H9 (cell line): ENCODE data around the gene TENM4. TPM values are rescaled to one million over a fixed set of nuclear protein-coding genes. Genes with fewer than 3 reads are reported as not detected.

Source experiments
- DNase-seq: peaks from one replicate; pipeline ENCODE4 v3.0.0-alpha.2; 2017
- H2AFZ ChIP-seq: one replicate; pipeline ENCODE4 v1.6.1; 2013; ENCODE audit warnings: mild to moderate bottlenecking, low read length, control low read depth, moderate library complexity
- H2AK5ac ChIP-seq: 2 replicates; pipeline ENCODE4 v1.6.1; 2013; ENCODE audit warnings: low read length, control low read depth, mixed read lengths; ENCODE audit not compliant: insufficient read length
- H2BK120ac ChIP-seq: one replicate; pipeline ENCODE4 v1.6.1; 2013; ENCODE audit warnings: low read depth, mild to moderate bottlenecking, low read length, control low read depth, inconsistent platforms; ENCODE audit not compliant: poor library complexity, severe bottlenecking
- H2BK12ac ChIP-seq: 2 replicates; pipeline ENCODE4 v1.6.1; 2013; ENCODE audit warnings: low read length, control low read depth, mixed read lengths, low read depth; ENCODE audit not compliant: insufficient read length
- H2BK15ac ChIP-seq: 2 replicates; pipeline ENCODE4 v1.6.1; 2013; ENCODE audit warnings: low read depth, low read length, control low read depth
- H2BK20ac ChIP-seq: one replicate; pipeline ENCODE4 v1.6.1; 2013; ENCODE audit warnings: low read depth, mild to moderate bottlenecking, low read length, control low read depth, inconsistent platforms; ENCODE audit not compliant: poor library complexity, severe bottlenecking
- H2BK5ac ChIP-seq: 2 replicates; pipeline ENCODE4 v1.6.1; 2013; ENCODE audit warnings: low read length, control low read depth, mixed read lengths; ENCODE audit not compliant: insufficient read length
- H3K14ac ChIP-seq: 2 replicates; pipeline ENCODE4 v1.6.1; 2013; ENCODE audit warnings: low read length, control low read depth; ENCODE audit not compliant: insufficient read depth
- H3K18ac ChIP-seq: 2 replicates; pipeline ENCODE4 v1.6.1; 2013; ENCODE audit warnings: low read depth, mild to moderate bottlenecking, mixed read lengths, low read length, control low read depth; ENCODE audit not compliant: insufficient read length
- H3K23ac ChIP-seq: 2 replicates; pipeline ENCODE4 v1.6.1; 2013; ENCODE audit warnings: low read length, control low read depth, mixed read lengths, low read depth; ENCODE audit not compliant: insufficient read length
- H3K23me2 ChIP-seq: 2 replicates; pipeline ENCODE4 v1.6.1; 2013; ENCODE audit warnings: low read depth, mild to moderate bottlenecking, mixed read lengths, low read length, control low read depth; ENCODE audit not compliant: insufficient read length, poor library complexity, severe bottlenecking
- H3K27ac ChIP-seq: 2 replicates; pipeline ENCODE4 v1.5.1; 2013; ENCODE audit warnings: low read length, control low read depth, mixed read lengths, low read depth; ENCODE audit not compliant: insufficient read length
- H3K27me3 ChIP-seq: 2 replicates; pipeline ENCODE4 v1.6.1; 2013; ENCODE audit warnings: low read length, control low read depth, inconsistent platforms; ENCODE audit not compliant: insufficient read depth
- H3K4ac ChIP-seq: 2 replicates; pipeline ENCODE4 v1.6.1; 2013; ENCODE audit warnings: low read depth, mild to moderate bottlenecking, control low read depth, inconsistent platforms, low read length, moderate library complexity
- H3K4me1 ChIP-seq: 2 replicates; pipeline ENCODE4 v1.6.1; 2013; ENCODE audit warnings: low read length, control low read depth, inconsistent platforms; ENCODE audit not compliant: insufficient read depth
- H3K4me2 ChIP-seq: 2 replicates; pipeline ENCODE4 v1.6.1; 2013; ENCODE audit warnings: low read length, control low read depth, mixed read lengths; ENCODE audit not compliant: insufficient read length, insufficient read depth
- H3K56ac ChIP-seq: 2 replicates; pipeline ENCODE4 v1.6.1; 2013; ENCODE audit warnings: low read depth, mild to moderate bottlenecking, mixed read lengths, low read length, control low read depth; ENCODE audit not compliant: insufficient read length
- H3K79me1 ChIP-seq: 2 replicates; pipeline ENCODE4 v1.6.1; 2013; ENCODE audit warnings: low read depth, mild to moderate bottlenecking, moderate library complexity, low read length, control low read depth, inconsistent platforms; ENCODE audit not compliant: insufficient read depth, poor library complexity, severe bottlenecking
- H3K79me2 ChIP-seq: 2 replicates; pipeline ENCODE4 v1.6.1; 2013; ENCODE audit warnings: low read length, control low read depth, inconsistent platforms; ENCODE audit not compliant: insufficient read depth
- H3K9ac ChIP-seq: 2 replicates; pipeline ENCODE4 v1.6.1; 2013; ENCODE audit warnings: low read length, control low read depth, mixed read lengths; ENCODE audit not compliant: insufficient read length; ENCODE audit errors: extremely low read depth
- H3K9me3 ChIP-seq: one replicate; pipeline ENCODE4 v1.6.1; 2013; ENCODE audit warnings: low read depth, low read length, inconsistent platforms; ENCODE audit not compliant: control insufficient read depth
- H3T11ph ChIP-seq: one replicate; pipeline ENCODE4 v1.6.1; 2013; ENCODE audit warnings: mild to moderate bottlenecking, low read length, control low read depth, inconsistent platforms
- H4K20me1 ChIP-seq: one replicate; pipeline ENCODE4 v1.6.1; 2013; ENCODE audit not compliant: control insufficient read depth, insufficient read length, insufficient read depth
- H4K5ac ChIP-seq: 2 replicates; pipeline ENCODE4 v1.6.1; 2013; ENCODE audit warnings: low read depth, mild to moderate bottlenecking, mixed read lengths, low read length, control low read depth; ENCODE audit not compliant: insufficient read length
- H4K8ac ChIP-seq: replicated peaks from 2 replicates; pipeline ENCODE4 v1.6.1; 2013; ENCODE audit warnings: low read length, control low read depth, mixed read lengths, low read depth; ENCODE audit not compliant: insufficient read length
- H4K91ac ChIP-seq: 2 replicates; pipeline ENCODE4 v1.6.1; 2013; ENCODE audit warnings: low read depth, mild to moderate bottlenecking, moderate library complexity, mixed read lengths, low read length, control low read depth; ENCODE audit not compliant: insufficient read length
- H3K27ac Mint-ChIP-seq, 3 experiments: 2 replicates in 2 of 3; 3 replicates in 1 of 3; pipeline ENCODE4 v1.8.0; 2020 to 2021; ENCODE audit warnings: mixed read lengths in 3 of 3, mild to moderate bottlenecking in 1 of 3, moderate library complexity in 1 of 3
- H3K27me3 Mint-ChIP-seq: 2 replicates; pipeline ENCODE4 v1.8.0; 2021; ENCODE audit warnings: low read depth, mild to moderate bottlenecking, moderate library complexity, mixed read lengths
- H3K36me3 Mint-ChIP-seq, 3 experiments: 2 replicates in 2 of 3; 3 replicates in 1 of 3; pipeline ENCODE4 v1.8.0; 2020 to 2021; ENCODE audit warnings: low read depth in 3 of 3, mixed read lengths in 3 of 3; ENCODE audit not compliant: insufficient read depth in 1 of 3
- H3K4me1 Mint-ChIP-seq, 2 experiments: 2 replicates each; pipeline ENCODE4 v1.8.0; 2020; ENCODE audit warnings: mixed read lengths in 2 of 2
- H3K4me3 Mint-ChIP-seq, 2 experiments: 2 replicates in 1 of 2; 3 replicates in 1 of 2; pipeline ENCODE4 v1.8.0; 2020 to 2021; ENCODE audit warnings: mild to moderate bottlenecking in 2 of 2, mixed read lengths in 2 of 2, moderate library complexity in 1 of 2
- H3K9me3 Mint-ChIP-seq, 2 experiments: 2 replicates in 1 of 2; 3 replicates in 1 of 2; pipeline ENCODE4 v1.8.0; 2020; ENCODE audit warnings: mild to moderate bottlenecking in 2 of 2, mixed read lengths in 2 of 2, moderate library complexity in 1 of 2
- WGBS: extraction: QIAGEN DNeasy Blood & Tissue Kit; methylation state at CpG from one replicate; pipeline ENCODE4 v1.1.7; 2013; ENCODE audit warnings: missing lambda C conversion rate, low lambda C conversion rate, mixed read lengths; ENCODE audit not compliant: insufficient read length; ENCODE audit errors: extremely low coverage; 5-methylcytosine and 5-hydroxymethylcytosine counted together
- total RNA-seq: library from RNA; stranded (reverse); gene quantifications from 2 replicates; pipeline ENCODE4 v1.2.1, GENCODE V29; 2021
- TF ChIP-seq, protein P1 (sequence below): fragments of 200-600 bp; sonication (generic); conservative IDR thresholded peaks from 3 replicates; pipeline ENCODE4 v1.8.0; 2021; ENCODE audit warnings: antibody characterized with exemption, mild to moderate bottlenecking

TENM4 gene
- total RNA-seq, 1 experiment from 2014 or later: 4.6 TPM

DNA sequence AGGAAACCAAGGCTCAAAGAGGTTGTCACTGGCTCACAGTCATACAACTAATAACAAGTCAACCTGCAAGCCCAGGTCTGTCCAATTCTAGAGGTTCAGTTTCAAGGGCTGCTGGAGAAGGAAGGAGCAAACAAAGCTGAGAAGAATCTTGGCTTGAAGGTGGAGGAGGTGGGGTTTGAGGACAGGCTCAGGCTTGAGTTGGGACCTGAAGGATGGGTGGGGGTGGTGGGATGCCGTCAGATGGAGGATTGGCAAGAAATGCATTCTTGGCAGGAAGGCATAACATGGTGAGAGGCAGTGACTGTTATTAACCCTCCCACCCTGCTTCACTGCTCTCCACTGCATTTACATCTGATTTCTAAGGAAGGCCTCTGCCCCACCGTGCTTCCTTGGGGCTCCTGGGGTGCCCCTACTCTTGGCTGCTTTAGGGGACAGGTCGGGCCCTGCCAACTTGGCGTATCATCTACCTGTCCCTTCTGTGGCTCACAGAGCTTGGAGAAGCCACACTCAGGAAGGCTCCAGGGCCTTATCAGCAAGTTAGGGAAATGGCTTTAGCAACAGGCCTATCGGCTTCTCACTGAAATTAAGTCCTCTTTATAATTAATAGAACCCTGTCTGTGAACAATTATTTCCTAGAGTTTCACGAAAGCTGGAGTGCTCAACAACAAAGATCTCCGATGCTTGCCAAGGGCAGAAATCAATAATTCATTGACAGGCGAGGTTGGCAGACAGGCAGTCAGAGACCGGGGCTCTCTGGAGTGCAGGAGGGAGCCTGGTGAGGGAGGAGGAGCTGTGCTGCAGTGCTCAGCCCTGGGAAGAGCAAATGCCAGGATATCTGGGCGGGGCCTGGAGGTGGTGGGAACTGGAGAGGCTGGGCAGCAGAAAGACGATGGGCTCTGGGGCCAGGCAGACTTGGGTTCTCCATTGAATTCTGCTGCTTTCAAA is 781.2 kb downstream of the TENM4 start:
- no peak overlapping the region for H2BK20ac ChIP-seq
- no peak overlapping the region for H3T11ph ChIP-seq
- no peak overlapping the region for H3K18ac ChIP-seq
- H3K23ac ChIP-seq: no peak overlapping the region
- no peak overlapping the region for H2BK12ac ChIP-seq
- no peaks in the 10 kb centered on the region for H3K79me2 ChIP-seq
- no peak overlapping the region for H2BK15ac ChIP-seq
- H3K9me3 ChIP-seq: no peaks in the 10 kb centered on the region
- no peaks in the 10 kb centered on the region for H3K79me1 ChIP-seq
- no peaks in the 10 kb centered on the region for H4K20me1 ChIP-seq
- no peaks in the 10 kb centered on the region for H3K23me2 ChIP-seq
- TF ChIP-seq, protein P1, sequence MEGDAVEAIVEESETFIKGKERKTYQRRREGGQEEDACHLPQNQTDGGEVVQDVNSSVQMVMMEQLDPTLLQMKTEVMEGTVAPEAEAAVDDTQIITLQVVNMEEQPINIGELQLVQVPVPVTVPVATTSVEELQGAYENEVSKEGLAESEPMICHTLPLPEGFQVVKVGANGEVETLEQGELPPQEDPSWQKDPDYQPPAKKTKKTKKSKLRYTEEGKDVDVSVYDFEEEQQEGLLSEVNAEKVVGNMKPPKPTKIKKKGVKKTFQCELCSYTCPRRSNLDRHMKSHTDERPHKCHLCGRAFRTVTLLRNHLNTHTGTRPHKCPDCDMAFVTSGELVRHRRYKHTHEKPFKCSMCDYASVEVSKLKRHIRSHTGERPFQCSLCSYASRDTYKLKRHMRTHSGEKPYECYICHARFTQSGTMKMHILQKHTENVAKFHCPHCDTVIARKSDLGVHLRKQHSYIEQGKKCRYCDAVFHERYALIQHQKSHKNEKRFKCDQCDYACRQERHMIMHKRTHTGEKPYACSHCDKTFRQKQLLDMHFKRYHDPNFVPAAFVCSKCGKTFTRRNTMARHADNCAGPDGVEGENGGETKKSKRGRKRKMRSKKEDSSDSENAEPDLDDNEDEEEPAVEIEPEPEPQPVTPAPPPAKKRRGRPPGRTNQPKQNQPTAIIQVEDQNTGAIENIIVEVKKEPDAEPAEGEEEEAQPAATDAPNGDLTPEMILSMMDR: no peak
- no peak overlapping the region for H3K4me2 ChIP-seq
- no peak overlapping the region for H4K5ac ChIP-seq
- no peak overlapping the region for H3K14ac ChIP-seq
- no peak overlapping the region for H3K56ac ChIP-seq
- Mint-ChIP-seq H3K36me3 (peaks cover 0 to 6% (median 0%) of the 10 kb centered on the region in 3 experiments; a peak in 2 of 7 replicates), H3K27ac (no peak overlapping the region; a peak in 1 of 7 replicates), H3K4me3 (no peak overlapping the region), H3K9me3 (no peaks in the 10 kb centered on the region), H3K27me3 (no peaks in the 10 kb centered on the region; the same call in 1 of the 2 replicates), H3K4me1 (peaks cover 5 to 14% of the 10 kb centered on the region in 2 experiments)
- H3K4me1 ChIP-seq: no peaks in the 10 kb centered on the region
- H3K9ac ChIP-seq: no peak overlapping the region
- no peak overlapping the region for H2BK5ac ChIP-seq
- DNase-seq: peak; percentile 57
- WGBS: no CpG with 5 or more reads among the region's 11 CpGs
- no peak overlapping the region for H3K4ac ChIP-seq
- H4K8ac ChIP-seq: no peak overlapping the region
- no peak overlapping the region for H2AFZ ChIP-seq
- H2BK120ac ChIP-seq: no peak overlapping the region
- H2AK5ac ChIP-seq: no peak overlapping the region
- H3K27me3 ChIP-seq: no peaks in the 10 kb centered on the region
- no peak overlapping the region for H3K27ac ChIP-seq
- H4K91ac ChIP-seq: no peak overlapping the region
